Endothelial cell of hepatic sinusoid (primary cell): ENCODE measurements around the gene PCDHGA5.
"Not testable (repeated sequence)": the region's sequence is repeated elsewhere in the genome, so short reads cannot be mapped to it uniquely, and the experiment has no call there.

ENCODE experiments used
- in situ Hi-C: cut with HindIII; loops from 2 replicates; pipeline ENCODE4 v1.10.0; 2017; ENCODE audit warnings: low sequenced_read_pairs

Gene PCDHGA5

DNA sequence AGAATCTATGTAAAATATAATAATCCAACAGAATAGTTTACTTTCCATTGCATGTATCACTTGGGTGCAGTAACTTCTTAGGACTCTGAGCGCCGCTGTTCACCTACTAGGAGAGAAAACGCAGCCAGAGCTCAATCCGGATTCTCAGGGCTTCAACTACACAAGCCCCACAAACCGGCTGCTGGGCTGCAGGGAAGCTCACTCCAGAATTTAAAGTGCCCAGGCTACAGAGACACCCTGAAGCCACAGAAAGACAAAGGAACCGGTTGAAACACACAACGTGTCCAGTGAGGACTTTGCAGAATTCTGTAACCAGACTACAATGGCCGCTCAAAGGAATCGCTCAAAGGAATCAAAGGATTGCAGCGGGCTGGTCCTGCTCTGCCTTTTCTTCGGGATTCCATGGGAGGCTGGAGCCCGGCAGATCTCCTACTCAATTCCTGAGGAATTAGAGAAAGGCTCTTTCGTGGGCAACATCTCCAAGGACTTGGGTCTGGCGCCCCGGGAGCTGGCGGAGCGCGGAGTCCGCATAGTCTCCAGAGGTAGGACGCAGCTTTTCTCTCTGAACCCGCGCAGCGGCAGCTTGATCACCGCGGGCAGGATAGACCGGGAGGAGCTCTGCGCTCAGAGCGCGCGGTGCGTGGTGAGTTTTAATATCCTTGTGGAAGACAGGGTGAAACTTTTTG is 49.0 kb downstream of the PCDHGA5 start, which contains the start of gene PCDHGA10:
PCDHGA10 (plus strand) TSS at position 134 of the 686 bp plus-strand sequence; CDS start at position 323, 189 bp downstream.
- in situ Hi-C loops = no loop called here

- in situ Hi-C loops = no loop called here
Measured at GRCh38 chr5:141413540-141414069, 49.6 kb downstream of the PCDHGA5 start.

DNA sequence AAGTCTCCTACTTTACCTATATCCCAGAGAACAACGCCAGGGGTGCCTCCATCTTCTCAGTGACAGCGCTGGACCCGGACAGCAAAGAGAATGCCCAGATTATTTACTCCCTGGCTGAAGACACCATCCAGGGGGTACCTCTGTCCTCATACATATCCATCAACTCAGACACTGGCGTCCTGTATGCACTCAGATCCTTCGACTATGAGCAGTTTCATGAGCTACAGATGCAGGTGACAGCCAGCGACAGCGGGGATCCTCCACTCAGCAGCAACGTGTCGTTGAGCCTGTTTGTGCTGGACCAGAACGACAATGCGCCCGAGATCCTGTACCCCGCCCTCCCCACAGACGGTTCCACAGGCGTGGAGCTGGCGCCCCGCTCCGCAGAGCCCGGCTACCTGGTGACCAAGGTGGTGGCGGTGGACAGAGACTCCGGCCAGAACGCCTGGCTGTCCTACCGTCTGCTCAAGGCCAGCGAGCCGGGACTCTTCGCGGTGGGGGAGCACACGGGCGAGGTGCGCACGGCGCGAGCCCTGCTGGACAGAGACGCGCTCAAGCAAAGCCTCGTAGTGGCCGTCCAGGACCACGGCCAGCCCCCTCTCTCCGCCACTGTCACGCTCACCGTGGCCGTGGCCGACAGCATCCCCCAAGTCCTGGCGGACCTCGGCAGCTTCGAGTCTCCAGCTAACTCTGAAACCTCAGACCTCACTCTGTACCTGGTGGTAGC is 50.7 kb downstream of the PCDHGA5 start:
- in situ Hi-C loops = not testable (repeated sequence)

DNA sequence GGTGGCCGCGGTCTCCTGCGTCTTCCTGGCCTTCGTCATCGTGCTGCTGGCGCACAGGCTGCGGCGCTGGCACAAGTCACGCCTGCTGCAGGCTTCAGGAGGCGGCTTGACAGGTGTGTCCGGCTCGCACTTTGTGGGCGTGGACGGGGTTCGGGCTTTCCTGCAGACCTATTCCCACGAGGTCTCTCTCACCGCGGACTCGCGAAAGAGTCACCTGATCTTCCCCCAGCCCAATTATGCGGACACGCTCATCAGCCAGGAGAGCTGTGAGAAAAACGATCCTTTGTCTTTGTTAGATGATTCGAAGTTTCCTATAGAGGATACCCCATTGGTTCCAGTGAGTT is 51.3 kb downstream of the PCDHGA5 start:
- in situ Hi-C loops = not testable (repeated sequence)
